ENCODE measurements around the gene TJP3. TPM values are rescaled to one million over a fixed set of nuclear protein-coding genes. Genes with fewer than 3 reads are reported as not detected.
A peak's percentile ranks its signal among the peaks of the same experiment; 100 is the strongest.

The TJP3 gene
- polyA plus RNA-seq, 1 donor from 2014 or later = 4.9 TPM

DNA sequence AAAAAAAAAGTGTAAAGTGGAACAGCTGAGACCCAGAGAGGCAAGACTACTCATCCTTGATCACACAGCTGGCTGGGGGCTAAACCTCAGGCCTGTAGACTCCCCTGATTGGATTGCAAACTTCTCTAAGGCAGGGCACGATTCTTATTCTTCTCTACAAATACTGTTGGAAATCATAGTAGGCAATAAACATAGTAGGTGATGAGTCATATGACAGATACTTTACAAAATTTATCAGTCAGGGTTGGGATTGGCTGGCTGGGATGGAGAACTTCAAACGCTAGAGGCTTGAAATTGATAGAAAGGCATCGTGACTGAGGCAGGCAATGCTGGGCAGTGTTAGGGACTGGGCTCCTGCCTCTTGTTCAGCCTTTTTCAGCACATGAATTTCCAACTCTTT lies 83.9 kb downstream of the TJP3 start:
- Mint-ChIP-seq H3K27me3 (peaks cover 9% of the 10 kb centered on the region), H3K9me3 (peaks cover 2 to 7% (median 5%) of the 10 kb centered on the region in 3 donors), H3K36me3 (no peaks in the 10 kb centered on the region), H3K27ac (no peak overlapping the region), H3K4me3 (no peak overlapping the region), H3K4me1 (peaks cover 5% of the 10 kb centered on the region in 3 donors)

DNA sequence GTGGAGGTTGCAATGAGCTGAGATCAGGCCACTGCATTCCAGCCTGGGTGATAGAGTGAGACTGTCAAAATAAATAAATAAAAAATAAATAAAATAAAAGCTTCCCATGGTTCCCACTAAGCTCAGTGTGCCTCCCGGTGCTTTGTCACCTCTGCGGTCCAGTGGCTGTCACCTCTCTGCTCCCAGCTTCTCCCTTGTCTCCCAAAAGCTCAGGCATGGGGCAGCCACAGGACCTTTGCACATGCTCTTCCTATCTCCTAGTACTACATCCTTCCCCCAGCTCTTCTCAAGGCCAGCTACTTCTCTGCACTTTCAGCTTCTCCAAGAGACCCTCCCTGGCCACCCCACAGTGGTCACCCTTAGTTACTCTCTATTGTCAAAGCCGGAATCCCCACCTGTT lies 85.6 kb downstream of the TJP3 start:
- H3K27ac Mint-ChIP-seq = no peak overlapping the region

DNA sequence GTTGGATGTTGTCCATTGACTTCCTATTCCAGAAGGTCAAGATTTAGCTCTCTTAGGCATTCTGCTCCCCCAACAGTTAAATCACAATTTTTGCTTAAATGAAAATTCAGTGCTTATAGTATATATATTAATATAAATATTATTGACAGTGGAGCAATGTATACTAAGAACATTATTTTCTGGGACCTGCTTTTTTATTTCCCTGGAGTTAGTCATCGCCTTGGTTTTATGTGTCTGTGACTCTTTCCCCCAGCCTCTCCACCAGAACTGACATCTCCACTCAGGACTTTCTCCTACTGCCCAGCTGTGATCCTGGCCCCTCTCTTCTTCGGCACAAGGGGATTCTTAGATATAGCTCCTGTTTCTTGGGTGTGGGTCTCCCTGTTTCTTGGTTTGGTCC lies 88.2 kb downstream of the TJP3 start:
- H3K27ac Mint-ChIP-seq = no peak overlapping the region
- H3K4me1 Mint-ChIP-seq = peaks cover 3 to 9% (median 5%) of the 10 kb centered on the region in 3 donors
- H3K9me3 Mint-ChIP-seq = peaks cover 0 to 7% (median 5%) of the 10 kb centered on the region in 3 donors
- H3K36me3 Mint-ChIP-seq = no peaks in the 10 kb centered on the region
- H3K27me3 Mint-ChIP-seq = peaks cover 16% of the 10 kb centered on the region
- no peak overlapping the region for H3K4me3 Mint-ChIP-seq

More for the DNA sequence above, 85.6 kb downstream of the TJP3 start:
- Mint-ChIP-seq H3K9me3 (peaks cover 2 to 7% (median 5%) of the 10 kb centered on the region in 3 donors), H3K27me3 (peaks cover 11% of the 10 kb centered on the region), H3K4me3 (no peak overlapping the region), H3K4me1 (peaks cover 5 to 10% (median 6%) of the 10 kb centered on the region in 3 donors), H3K36me3 (no peaks in the 10 kb centered on the region)

DNA sequence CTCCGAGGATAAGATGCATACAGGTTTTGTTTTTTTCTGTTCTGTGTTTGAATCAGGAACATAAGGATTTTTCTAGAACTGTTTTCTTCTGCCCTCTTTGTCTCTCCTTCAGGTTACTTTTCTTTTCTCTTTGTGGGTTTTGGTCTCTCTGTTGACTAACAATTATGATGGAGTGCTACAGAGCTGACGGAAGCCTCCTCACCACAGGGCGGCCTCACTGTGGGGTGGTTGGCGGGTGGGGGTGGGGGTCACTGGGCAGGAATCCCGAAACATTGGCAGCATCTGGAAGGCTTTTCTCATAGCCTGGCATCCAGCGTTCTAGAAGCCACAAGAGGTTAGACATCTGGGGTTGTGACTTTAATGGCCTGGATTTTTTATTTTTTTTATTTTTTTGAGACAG lies 90.0 kb downstream of the TJP3 start:
- H3K4me3 Mint-ChIP-seq = peak overlapping the region in 1 of 4 donors; percentile 66
- peaks cover 7 to 9% (median 8%) of the 10 kb centered on the region in 3 donors for H3K4me1 Mint-ChIP-seq
- H3K27ac Mint-ChIP-seq = peak overlapping the region in 1 of 3 donors; percentile 31
- H3K27me3 Mint-ChIP-seq = peaks cover 28% of the 10 kb centered on the region
- no peaks in the 10 kb centered on the region for H3K36me3 Mint-ChIP-seq
- peaks cover 0 to 7% (median 5%) of the 10 kb centered on the region in 3 donors for H3K9me3 Mint-ChIP-seq

Other genes starting within 250 kb of the TJP3 start
- not detected for gene SMIM24, start 227.9 kb upstream of the TJP3 start, polyA plus RNA-seq
- gene SMIM44, start 224.9 kb upstream of the TJP3 start, polyA plus RNA-seq = not detected
- gene DOHH, start 207.7 kb upstream of the TJP3 start, polyA plus RNA-seq = 16.3 TPM
- gene FZR1, start 202.1 kb upstream of the TJP3 start, polyA plus RNA-seq = 19.2 TPM
- gene TEKTIP1, start 169.2 kb upstream of the TJP3 start, polyA plus RNA-seq = not detected
- 51.9 TPM for gene MFSD12, start 150.8 kb upstream of the TJP3 start, polyA plus RNA-seq
- 49.3 TPM for gene HMG20B, start 135.4 kb upstream of the TJP3 start, polyA plus RNA-seq
- not detected for gene GIPC3, start 122.9 kb upstream of the TJP3 start, polyA plus RNA-seq
- gene TBXA2R, start 101.5 kb upstream of the TJP3 start, polyA plus RNA-seq = 3.3 TPM
- 20.6 TPM for gene CACTIN, start 81.6 kb upstream of the TJP3 start, polyA plus RNA-seq
- 11.5 TPM for gene PIP5K1C, start 7.9 kb upstream of the TJP3 start, polyA plus RNA-seq
- gene APBA3, start 53.3 kb downstream of the TJP3 start, polyA plus RNA-seq = 36.9 TPM
- 138 TPM for gene MRPL54, start 54.3 kb downstream of the TJP3 start, polyA plus RNA-seq
- not detected for gene RAX2, start 63.8 kb downstream of the TJP3 start, polyA plus RNA-seq
- gene MATK, start 78.0 kb downstream of the TJP3 start, polyA plus RNA-seq = 5.9 TPM
- 0.38 TPM for gene ZFR2, start 160.7 kb downstream of the TJP3 start, polyA plus RNA-seq
- not detected for gene ATCAY, start 172.3 kb downstream of the TJP3 start, polyA plus RNA-seq
- gene NMRK2, start 224.7 kb downstream of the TJP3 start, polyA plus RNA-seq = not detected

All from IgD-negative memory B cell (primary cell).